Erythroblast (primary cell): ENCODE data around the gene ADCY7.

Experiments
- DNase-seq, 2 experiments: peaks; one replicate each; lab custom pipeline; 2025; lab: John Stamatoyannopoulos, UW
- GATA1 ChIP-seq: IDR thresholded peaks from 2 replicates; pipeline ENCODE4 v1.6.1; 2011; ENCODE audit warnings: low read depth, mild to moderate bottlenecking, control low read depth, low read length, moderate library complexity
- POLR2A ChIP-seq: IDR thresholded peaks from 2 replicates; pipeline ENCODE4 v1.6.1; 2011; ENCODE audit warnings: mild to moderate bottlenecking, low read length

Gene ADCY7

DNA sequence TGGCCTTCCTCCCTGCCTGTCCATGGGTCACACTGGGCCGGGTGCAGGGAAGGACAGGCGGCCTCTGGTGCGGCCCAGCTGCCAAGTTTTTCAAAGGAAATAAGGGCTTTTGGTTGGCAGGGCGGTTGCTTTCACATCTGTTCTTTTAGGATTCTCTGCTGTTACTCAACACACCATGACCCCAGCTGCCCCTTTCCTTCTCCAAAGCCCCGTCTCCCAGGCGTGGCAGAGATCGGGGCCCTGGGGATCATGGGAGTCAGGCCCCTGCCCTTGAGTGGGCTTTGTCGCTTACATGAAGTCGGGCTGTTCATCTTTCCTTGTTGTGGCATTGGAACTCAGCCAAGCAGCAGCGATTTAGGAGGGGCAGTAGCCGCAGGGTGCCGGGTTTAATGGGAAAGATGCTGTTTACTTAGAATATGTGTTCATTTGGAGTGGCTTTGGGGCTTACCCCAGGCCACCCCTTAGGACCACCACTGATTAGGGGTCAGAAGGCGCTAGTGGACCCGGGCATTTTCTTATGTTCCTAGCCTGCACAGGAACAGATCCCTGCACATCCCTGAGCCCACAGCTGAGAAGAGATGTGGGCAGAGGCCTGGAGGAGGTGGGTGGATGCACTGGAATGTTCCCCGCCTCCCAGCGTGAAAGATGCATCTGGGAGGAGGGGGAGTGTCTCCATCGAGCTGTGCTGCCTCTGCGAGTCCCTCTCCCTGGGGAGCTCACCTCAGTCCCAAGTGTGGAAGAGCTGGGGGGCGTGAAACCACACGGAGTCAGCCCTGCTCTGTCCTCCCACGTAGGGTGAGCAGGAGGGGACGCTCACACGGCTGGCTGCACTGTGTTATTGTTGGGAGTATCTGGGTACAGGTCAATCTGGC lies 6.8 kb upstream of the ADCY7 start:
- peak in 1 of 2 experiments; percentile 29 for DNase-seq
- TF ChIP-seq GATA1 (no peak), POLR2A (no peak)

DNA sequence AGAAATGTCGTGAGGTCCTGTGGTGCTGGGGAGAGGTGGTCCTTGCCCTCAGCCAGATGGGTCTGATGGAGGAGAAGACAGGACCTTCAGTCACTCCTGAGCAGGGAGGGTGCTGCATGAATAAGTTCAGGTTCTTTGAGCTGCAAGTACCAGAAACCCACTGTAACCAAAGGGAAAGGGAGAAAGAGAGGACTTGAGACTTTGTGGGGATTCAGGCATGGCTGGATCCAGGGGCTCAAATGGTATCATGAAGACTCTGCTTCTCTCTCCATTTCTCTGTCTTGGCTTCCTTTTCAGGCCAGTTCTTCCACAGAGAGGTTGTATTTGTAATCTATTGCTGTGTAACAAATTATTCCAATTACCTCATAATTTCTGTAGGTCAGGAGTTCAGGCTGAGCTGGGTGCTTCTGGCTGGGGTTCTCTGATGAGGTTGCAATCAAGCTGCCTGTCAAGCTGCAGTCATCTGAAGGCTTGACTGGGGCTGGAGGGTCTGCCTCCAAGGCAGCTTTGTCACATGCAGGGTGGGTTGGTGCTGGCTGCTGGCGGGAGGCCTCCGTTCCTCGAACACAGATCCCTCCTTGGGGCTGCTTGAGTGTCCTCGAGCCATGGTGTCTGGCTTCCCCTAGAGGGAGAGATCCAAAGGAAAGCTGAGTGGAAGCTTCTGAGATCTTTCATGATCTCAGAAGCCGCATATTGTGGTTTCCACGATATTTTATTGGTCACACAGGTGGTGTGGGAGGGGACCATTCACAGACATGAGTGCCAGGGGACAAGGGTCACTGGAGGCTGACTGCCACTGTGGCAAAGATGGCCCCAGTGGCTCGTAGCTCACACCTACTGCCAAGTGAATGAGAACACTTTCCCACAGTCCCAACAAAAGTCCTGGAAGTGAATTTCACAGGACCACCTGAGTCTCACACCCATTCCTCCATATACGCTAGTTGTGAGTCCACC lies 5.9 kb upstream of the ADCY7 start:
- DNase-seq = no peak
- TF ChIP-seq POLR2A = no peak
- no peak for TF ChIP-seq GATA1

- no peak for DNase-seq
Measured at GRCh38 chr16:50261160-50261706, 5.1 kb upstream of the ADCY7 start.

GRCh38 chr16:50261707-50262235 lies 4.6 kb upstream of the ADCY7 start:
- TF ChIP-seq POLR2A (no peak), GATA1 (no peak)
- peak; percentile 51 to 54 for DNase-seq

More at GRCh38 chr16:50261160-50261706, 5.1 kb upstream of the ADCY7 start:
- TF ChIP-seq GATA1 = no peak

DNA sequence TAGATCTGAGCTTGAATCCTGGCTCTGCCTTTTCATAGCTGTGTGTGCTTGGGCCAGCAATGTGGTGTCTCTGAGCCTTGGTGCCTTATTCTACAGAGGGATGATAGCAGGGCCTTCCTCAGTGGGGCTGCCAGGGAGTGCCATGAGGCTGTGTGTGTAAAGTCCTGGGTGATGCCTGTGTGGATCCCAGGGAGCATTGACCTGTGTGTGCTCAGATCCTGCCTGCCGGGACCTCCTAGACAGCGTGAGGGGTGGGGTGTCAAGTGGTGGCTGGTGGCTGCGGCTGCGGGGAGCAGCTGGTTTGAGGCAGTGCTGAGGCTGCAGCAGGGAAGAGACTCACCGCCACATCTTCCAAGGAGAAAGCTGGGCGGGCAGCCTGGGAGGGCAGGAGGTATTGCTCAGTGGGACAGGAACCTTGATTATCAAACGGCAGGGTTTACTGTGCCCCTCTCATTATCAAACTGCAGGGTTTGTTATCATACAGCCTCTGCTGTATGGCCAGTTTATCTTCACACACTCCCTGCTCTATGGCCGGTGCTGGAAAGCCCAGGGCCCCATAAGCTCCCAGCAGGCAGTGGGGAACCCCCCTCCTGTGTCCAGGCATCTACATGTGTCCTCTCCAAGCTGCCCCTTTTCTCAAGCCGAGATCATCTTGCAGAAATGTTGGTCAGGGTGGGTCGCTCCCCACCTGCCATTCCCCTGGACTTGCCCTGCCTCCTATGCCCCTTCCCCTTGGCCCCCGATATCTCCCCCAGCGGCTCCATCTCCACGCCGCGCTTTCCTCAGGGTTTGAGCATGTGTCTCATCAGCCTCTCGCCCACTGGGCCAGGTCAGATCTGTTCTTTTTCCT lies 3.1 kb upstream of the ADCY7 start:
- TF ChIP-seq POLR2A (peak; percentile 77), GATA1 (peak; percentile 83)
- DNase-seq = peak; percentile 90 to 97

DNA sequence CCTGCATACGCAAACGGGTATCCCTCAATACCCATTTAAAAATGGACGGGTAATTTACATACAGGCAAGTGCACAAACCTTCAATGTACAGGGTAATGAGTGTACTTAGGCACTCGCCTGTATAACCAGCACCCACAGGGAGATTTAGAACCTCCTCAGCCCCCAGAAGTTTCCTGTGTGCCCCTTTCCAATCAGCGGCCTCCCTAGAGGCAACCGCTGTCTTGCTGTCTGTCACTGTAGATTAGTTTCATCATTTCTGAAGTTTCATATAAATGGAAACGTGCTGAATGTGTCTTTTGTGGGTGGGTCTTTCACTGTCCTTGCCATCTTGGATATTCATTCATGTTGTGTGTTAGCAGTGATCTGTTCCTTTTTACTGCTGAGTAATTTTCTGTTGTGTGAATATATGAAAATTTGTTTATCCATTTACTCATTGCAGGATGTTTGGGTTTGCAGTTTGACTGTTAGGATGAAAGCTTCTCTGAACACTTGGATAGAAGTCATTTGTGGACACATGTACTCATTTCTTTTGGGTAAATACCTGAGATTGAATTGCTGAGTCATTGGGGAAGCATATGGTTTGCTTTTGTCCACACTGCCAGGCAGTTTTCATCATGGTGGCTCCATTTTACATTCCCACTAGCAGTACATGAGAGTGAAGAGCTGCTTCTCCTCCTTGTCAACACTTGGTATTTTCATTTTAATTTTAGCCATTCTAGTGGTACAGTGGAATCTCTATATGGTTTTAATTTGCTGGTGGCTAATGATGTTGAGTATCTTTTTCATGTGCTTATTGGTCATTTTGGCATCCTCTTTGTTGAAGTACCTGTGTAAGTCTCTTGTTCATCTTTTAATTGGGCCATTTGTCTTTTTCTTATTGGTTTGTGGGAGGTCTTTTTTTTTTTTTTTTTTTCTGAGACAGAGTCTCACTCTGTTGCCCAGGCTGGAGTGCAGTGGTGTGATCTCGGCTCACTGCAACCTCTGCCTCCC lies 2.1 kb upstream of the ADCY7 start:
- DNase-seq = peak; percentile 86 to 89
- TF ChIP-seq POLR2A = no peak
- TF ChIP-seq GATA1 = no peak

DNA sequence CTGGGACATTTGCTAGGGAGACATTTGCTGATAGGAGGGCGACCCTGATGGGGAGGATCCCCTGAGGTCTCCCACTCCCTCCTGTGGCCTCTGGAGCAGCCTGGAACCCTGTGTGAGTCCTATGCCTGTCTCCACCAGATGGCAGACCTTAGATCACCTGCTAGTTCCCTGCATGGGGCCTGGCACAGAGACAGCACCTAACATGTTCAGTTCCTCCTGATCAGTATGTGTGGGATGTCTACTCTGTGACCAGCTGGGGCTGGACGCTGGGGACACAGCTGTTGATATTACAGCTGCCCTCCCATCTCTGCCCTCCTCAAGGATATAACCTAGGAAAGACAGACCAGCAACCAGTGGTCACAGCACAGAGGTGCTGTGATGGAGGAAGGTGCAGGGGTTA lies 1.1 kb upstream of the ADCY7 start:
- TF ChIP-seq POLR2A (no peak), GATA1 (no peak)
- peak; percentile 62 to 69 for DNase-seq

DNA sequence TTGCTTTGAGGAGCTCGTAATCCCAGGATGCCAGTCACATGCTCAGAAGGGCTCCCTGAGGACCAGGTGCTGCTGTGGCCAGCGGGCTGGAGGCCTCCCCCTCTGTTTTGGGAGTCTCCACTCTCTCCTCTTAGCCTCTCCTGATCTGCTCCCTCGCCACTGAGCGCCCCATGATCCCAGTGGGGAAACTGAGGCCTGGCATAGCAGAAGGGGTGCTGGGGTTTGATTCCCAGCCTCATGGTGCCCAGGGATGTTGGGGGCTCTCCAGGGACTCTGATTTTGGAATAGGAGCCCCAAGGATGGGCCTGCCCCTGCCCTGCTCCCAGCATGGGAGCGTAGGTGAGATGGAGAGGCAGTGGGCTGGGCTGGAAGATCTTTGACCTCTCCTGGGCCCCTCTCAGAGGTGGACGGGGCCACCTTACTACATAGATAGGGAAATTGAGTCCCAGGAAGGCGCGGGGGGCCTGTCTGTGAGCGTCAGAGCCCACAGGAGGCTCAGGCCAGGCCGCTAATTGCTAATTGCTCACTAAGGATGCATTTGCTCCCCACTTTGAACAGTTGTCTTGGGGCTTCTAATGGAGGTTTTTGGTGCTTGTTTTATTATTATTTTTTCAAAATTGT lies 525 bp upstream of the ADCY7 start:
- TF ChIP-seq GATA1 (no peak), POLR2A (no peak)
- no peak for DNase-seq

DNA sequence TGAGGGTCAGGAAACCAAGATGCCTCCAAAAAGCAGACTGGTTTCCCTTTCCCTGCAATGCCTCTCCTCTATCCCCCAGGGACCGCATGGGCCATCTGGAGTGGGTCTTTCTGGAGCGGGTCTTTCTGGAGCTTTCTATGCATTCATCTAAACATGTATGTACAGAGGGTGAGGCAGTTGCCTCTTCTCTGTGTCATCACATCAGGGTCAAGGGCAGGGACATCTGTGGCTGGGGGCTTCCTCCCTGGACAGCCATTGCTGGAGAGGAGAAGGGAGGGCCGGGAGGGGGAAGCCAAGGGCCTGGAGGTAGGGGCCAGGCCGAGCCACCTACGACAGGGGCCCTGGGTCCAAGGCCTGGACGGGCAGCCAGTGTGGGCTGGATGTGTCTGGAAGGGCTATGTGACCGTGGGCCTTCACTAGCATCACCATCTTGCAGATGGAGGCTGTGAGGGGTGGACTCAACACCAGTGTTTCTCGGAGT lies 840 bp downstream of the ADCY7 start:
- peak; percentile 51 to 52 for DNase-seq
- TF ChIP-seq GATA1 (no peak), POLR2A (no peak)

GRCh38 chr16:50267651-50268050 lies 1.3 kb downstream of the ADCY7 start:
- TF ChIP-seq POLR2A (no peak), GATA1 (no peak)
- DNase-seq = peak in 1 of 2 experiments; percentile 50

DNA sequence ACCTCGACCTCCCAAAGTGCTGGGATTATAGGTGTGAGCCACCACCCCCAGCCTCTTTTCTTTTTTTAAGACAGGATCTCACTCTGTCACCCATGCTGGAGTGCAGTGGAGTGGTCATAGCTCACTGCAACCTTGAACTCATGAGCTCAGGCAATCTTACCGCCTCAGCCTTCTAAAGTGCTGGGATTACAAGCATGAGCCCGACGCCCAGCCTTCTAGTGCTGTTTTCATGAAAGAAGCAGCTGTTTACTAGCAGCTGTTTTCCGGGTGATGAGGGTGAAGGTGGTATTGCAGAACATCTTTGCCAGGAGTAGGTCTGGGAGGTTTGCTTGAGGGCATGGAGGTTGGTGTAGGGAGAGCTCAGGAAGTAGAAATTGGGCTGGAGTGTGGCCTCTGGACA lies 2.0 kb downstream of the ADCY7 start:
- peak; percentile 45 to 60 for DNase-seq
- TF ChIP-seq GATA1 (no peak), POLR2A (no peak)
